Measurements from ENCODE around the gene IGF1R. TPM values are rescaled to one million over a fixed set of nuclear protein-coding genes. Genes with fewer than 3 reads are reported as not detected.

IGF1R gene
- total RNA-seq, 1 experiment from 2014 or later: 3.8 TPM

DNA sequence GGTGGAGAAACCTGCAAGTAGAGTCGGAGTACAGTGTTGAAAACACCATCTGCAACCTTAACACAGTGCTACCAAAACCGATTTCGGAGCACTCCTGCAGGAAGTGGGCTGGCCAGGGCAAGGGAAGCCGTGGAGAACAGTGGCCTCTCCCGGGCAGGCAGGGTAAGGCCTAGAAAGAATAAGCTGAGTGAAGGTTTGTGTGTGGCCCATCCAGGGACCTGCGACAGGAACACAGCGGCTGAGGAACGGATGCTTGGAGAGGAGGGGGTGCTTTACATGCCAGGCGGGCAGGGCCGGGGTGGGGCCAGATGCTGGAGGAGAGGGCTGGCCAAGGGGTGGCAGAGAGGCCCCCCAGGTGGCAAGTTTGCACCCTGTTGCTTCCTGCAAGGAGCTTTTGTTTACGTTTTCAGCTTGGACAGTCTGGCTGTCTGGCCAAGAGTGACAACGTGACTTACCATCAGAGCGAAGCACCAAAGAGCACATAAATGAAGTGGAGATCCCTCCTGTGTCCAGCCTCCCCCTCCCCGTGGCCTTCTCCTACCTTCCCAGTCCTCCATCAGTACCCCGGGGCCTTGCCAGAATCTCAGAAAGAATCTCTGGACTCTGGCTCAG is 202.7 kb downstream of the IGF1R start:
- ChIA-PET POLR2A (ENCODE audit: unreplicated experiment) (interaction anchor here (0.6 kb wide), 1 partner anchor 254 kb away, joined by 3 read pairs; the partner anchor contains the start of gene SYNM), CTCF (interaction anchor here (0.6 to 1.0 kb wide), 11 partner anchors 10 to 355 kb away, joined by 3 to 10 read pairs (median 3); no protein-coding TSS in a partner anchor)
- Histone ChIP-seq H3K9ac (ENCODE audit: low read length) (no peak overlapping the region), H2AFZ (ENCODE audit: low read length) (peak overlapping the region; percentile 72), H3K4me3 (ENCODE audit: low read length) (peak overlapping the region; percentile 84), H3K9me2 (replicated peaks; ENCODE audit: low read length) (no peaks in the 10 kb centered on the region), H3F3A (ENCODE audit: low read length, unreplicated experiment) (peaks cover under 1% of the 10 kb centered on the region), H3K27me3 (ENCODE audit: low read length) (no peaks in the 10 kb centered on the region), H3K4me1 (ENCODE audit: insufficient read depth, low read length) (peaks cover 48% of the 10 kb centered on the region), H3K4me2 (ENCODE audit: low read length) (peak overlapping the region; percentile 100), H3K36me3 (ENCODE audit: low read depth, low read length) (no peaks in the 10 kb centered on the region), H4K20me1 (ENCODE audit: low read length) (no peaks in the 10 kb centered on the region), H3K27ac (ENCODE audit: low read length) (no peak overlapping the region), H3K79me2 (ENCODE audit: low read length) (peaks cover 17% of the 10 kb centered on the region; the same call in 1 of the 2 replicates), H3K9me3 (ENCODE audit: low read length) (no peaks in the 10 kb centered on the region)
- intact Hi-C loops (cut with micrococcal nuclease): no loop called here
- peak; percentile 57 for ATAC-seq
- TF ChIP-seq, protein P1, sequence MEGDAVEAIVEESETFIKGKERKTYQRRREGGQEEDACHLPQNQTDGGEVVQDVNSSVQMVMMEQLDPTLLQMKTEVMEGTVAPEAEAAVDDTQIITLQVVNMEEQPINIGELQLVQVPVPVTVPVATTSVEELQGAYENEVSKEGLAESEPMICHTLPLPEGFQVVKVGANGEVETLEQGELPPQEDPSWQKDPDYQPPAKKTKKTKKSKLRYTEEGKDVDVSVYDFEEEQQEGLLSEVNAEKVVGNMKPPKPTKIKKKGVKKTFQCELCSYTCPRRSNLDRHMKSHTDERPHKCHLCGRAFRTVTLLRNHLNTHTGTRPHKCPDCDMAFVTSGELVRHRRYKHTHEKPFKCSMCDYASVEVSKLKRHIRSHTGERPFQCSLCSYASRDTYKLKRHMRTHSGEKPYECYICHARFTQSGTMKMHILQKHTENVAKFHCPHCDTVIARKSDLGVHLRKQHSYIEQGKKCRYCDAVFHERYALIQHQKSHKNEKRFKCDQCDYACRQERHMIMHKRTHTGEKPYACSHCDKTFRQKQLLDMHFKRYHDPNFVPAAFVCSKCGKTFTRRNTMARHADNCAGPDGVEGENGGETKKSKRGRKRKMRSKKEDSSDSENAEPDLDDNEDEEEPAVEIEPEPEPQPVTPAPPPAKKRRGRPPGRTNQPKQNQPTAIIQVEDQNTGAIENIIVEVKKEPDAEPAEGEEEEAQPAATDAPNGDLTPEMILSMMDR (conservative IDR thresholded peaks at IDR 0.05; ENCODE audit: low read depth, low read length): peak; percentile 88
- no peak for TF ChIP-seq EZH2 (IDR thresholded peaks at IDR 0.05; ENCODE audit: low read length, unreplicated experiment)
- BruUV-seq (replicated peaks): no TSS peak
- DNase-seq: peak; percentile 76

DNA sequence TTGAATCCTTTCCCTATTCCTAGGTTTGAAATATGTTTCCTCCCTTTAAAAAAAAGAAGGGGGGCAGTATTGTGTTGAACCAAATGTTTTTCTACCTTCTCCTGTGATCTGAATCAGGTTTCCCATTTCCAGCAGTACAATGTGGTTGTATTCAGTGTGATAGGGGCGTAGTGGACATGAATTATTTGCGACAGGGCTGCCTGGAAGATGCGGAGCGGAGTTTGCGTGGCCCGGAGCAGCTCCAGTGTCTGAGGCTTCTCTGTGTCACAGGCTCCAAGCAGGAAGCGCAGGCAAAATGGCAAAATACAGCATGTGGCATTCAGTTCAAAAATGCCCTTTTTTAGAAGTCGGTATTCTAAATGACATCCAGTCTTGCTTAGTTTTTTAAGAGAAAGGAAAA is 204.8 kb downstream of the IGF1R start:
- ChIA-PET POLR2A (ENCODE audit: unreplicated experiment) (interaction anchor here (0.6 kb wide), 1 partner anchor 62 kb away, joined by 7 read pairs; no protein-coding TSS in a partner anchor), CTCF (no interaction called here)
- DNase-seq: peak; percentile 87
- peak; percentile 48 for ATAC-seq
- Histone ChIP-seq H3K27me3 (ENCODE audit: low read length) (no peaks in the 10 kb centered on the region), H3K27ac (ENCODE audit: low read length) (peak overlapping the region; percentile 69), H3K4me1 (ENCODE audit: insufficient read depth, low read length) (peaks cover 69% of the 10 kb centered on the region), H4K20me1 (ENCODE audit: low read length) (no peaks in the 10 kb centered on the region), H3K79me2 (ENCODE audit: low read length) (peaks cover 17% of the 10 kb centered on the region; the same call in 1 of the 2 replicates), H3K9ac (ENCODE audit: low read length) (peak overlapping the region; percentile 68), H3K9me3 (ENCODE audit: low read length) (no peaks in the 10 kb centered on the region), H3K36me3 (ENCODE audit: low read depth, low read length) (no peaks in the 10 kb centered on the region), H3K4me3 (ENCODE audit: low read length) (peak overlapping the region; percentile 84), H3K4me2 (ENCODE audit: low read length) (peak overlapping the region; percentile 100), H3F3A (ENCODE audit: low read length, unreplicated experiment) (peaks cover 9% of the 10 kb centered on the region), H3K9me2 (replicated peaks; ENCODE audit: low read length) (no peaks in the 10 kb centered on the region), H2AFZ (ENCODE audit: low read length) (peak overlapping the region; percentile 89)
- no TSS peak for BruUV-seq (replicated peaks)
- TF ChIP-seq, protein P1 (conservative IDR thresholded peaks at IDR 0.05; ENCODE audit: low read depth, low read length): no peak
- intact Hi-C loops (cut with micrococcal nuclease): loop anchor here (1.0 kb wide), 1 partner anchor 205 kb away; the partner anchor contains the start of gene IGF1R
